Activated T-helper 1 cell treated with anti-CD3 and anti-CD28 coated beads, Interleukin-2, amount 50 U/mL, for 16 hours (primary cell): ENCODE measurements around the gene TSPO.

Experiments used
- DNase-seq, 2 donors: peaks; one replicate each; pipeline ENCODE4 v3.0.0-alpha.2; 2020; ENCODE audit warnings: low read depth in 1 of 2, low spot score in 1 of 2

Gene TSPO

GRCh38 chr22:43199541-43199940 is 48.2 kb downstream of the TSPO start:
- DNase-seq, result no peak

GRCh38 chr22:43200031-43200430 is 48.7 kb downstream of the TSPO start:
- DNase-seq, result no peak

GRCh38 chr22:43200555-43200954 is 49.2 kb downstream of the TSPO start:
- no peak for DNase-seq

- no peak for DNase-seq
Observed at GRCh38 chr22:43201486-43202219, 50.3 kb downstream of the TSPO start.

GRCh38 chr22:43202326-43202725 is 51.0 kb downstream of the TSPO start:
- DNase-seq, result no peak

GRCh38 chr22:43202756-43203410 is 51.5 kb downstream of the TSPO start:
- no peak for DNase-seq

- no peak for DNase-seq
Observed at GRCh38 chr22:43203471-43203981, 52.2 kb downstream of the TSPO start.

- no peak for DNase-seq
Observed at GRCh38 chr22:43205261-43205691, 53.9 kb downstream of the TSPO start.

- no peak for DNase-seq
Observed at GRCh38 chr22:43205748-43206508, 54.6 kb downstream of the TSPO start.

- DNase-seq, result no peak
Observed at GRCh38 chr22:43206509-43207161, 55.3 kb downstream of the TSPO start.

GRCh38 chr22:43207386-43207785 is 56.0 kb downstream of the TSPO start:
- no peak for DNase-seq

- no peak for DNase-seq
Observed at GRCh38 chr22:43207849-43208702, 56.7 kb downstream of the TSPO start.

GRCh38 chr22:43208703-43209522 is 57.6 kb downstream of the TSPO start:
- no peak for DNase-seq

- DNase-seq, result no peak
Observed at GRCh38 chr22:43209523-43209890, 58.1 kb downstream of the TSPO start.

GRCh38 chr22:43209971-43210370 is 58.6 kb downstream of the TSPO start:
- no peak for DNase-seq

GRCh38 chr22:43210631-43211515 is 59.5 kb downstream of the TSPO start:
- DNase-seq, result no peak

- DNase-seq, result no peak
Observed at GRCh38 chr22:43211941-43212433, 60.6 kb downstream of the TSPO start.

GRCh38 chr22:43212434-43212952 is 61.1 kb downstream of the TSPO start:
- no peak for DNase-seq
